Calu3 (cell line): ENCODE results near the gene RHEBL1. TPM values are rescaled to one million over a fixed set of nuclear protein-coding genes. Genes with fewer than 3 reads are reported as not detected.

Source experiments
- BruUV-seq: library from RNA; stranded (reverse); fragments of 400-500 nt; replicated peaks from 2 replicates; lab custom pipeline; 2021; lab: Mats Ljungman, UMichigan
- CTCF ChIA-PET: fragments of 300-600 bp; sonication (Branson Sonifier 250); formaldehyde crosslinking; loops from one replicate; lab custom pipeline; 2022; ENCODE audit warnings: antibody characterized with exemption; lab: Charles Lee
- DNase-seq: peaks from one replicate; pipeline ENCODE4 v3.0.0; 2022
- H3K27ac Mint-ChIP-seq: one replicate; pipeline ENCODE4 v1.8.0; 2022; ENCODE audit warnings: mixed read lengths; ENCODE audit not compliant: unreplicated experiment
- H3K27me3 Mint-ChIP-seq: one replicate; pipeline ENCODE4 v1.8.0; 2022; ENCODE audit warnings: mixed read lengths; ENCODE audit not compliant: unreplicated experiment
- H3K36me3 Mint-ChIP-seq: one replicate; pipeline ENCODE4 v1.8.0; 2022; ENCODE audit warnings: mild to moderate bottlenecking, moderate library complexity, mixed read lengths; ENCODE audit not compliant: insufficient read depth, unreplicated experiment
- H3K4me1 Mint-ChIP-seq: one replicate; pipeline ENCODE4 v1.8.0; 2022; ENCODE audit warnings: mild to moderate bottlenecking, low read depth, mixed read lengths; ENCODE audit not compliant: unreplicated experiment
- H3K4me3 Mint-ChIP-seq: one replicate; pipeline ENCODE4 v1.8.0; 2022; ENCODE audit warnings: mild to moderate bottlenecking, low read depth, moderate library complexity, mixed read lengths; ENCODE audit not compliant: unreplicated experiment
- H3K9me3 Mint-ChIP-seq: one replicate; pipeline ENCODE4 v1.8.0; 2022; ENCODE audit warnings: low read depth, mixed read lengths; ENCODE audit not compliant: unreplicated experiment
- CTCF ChIP-seq: fragments of 200-600 bp; IDR thresholded peaks from one replicate; pipeline ENCODE4 v1.8.0; 2022; ENCODE audit warnings: antibody characterized with exemption; ENCODE audit not compliant: unreplicated experiment
- intact Hi-C: fragments of 100-400 bp; cut with micrococcal nuclease; formaldehyde crosslinking; loops from one replicate; pipeline ENCODE4 v1.10.0; 2022; ENCODE audit not compliant: unreplicated experiment
- total RNA-seq: library from RNA; stranded (reverse); gene quantifications from 2 replicates; pipeline ENCODE4 v1.2.3, GENCODE V29; 2022

RHEBL1 gene
- total RNA-seq, 1 experiment from 2014 or later, result 2.0 TPM

DNA sequence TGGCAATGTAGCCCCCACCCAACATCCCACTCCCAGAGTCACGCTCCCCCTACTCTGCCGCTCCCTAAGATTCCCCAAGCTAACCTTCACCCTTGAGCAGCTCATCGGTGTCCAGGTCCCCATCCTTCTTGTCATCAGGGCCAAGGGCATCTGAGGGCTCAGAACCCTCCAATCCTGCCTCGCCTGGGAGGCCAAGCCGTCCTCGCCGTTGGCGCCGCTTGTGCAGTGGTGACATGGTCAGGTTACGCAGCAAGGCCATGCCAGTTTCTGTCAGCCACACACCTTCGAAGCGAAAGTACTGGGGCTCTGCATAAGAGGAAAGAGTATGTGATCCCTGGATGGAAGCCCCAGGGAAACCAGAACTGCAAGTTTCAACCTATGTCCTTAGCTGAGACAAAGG lies 25.1 kb downstream of the RHEBL1 start:
- no peaks in the 10 kb centered on the region for H3K27me3 Mint-ChIP-seq
- BruUV-seq, result no TSS peak
- CTCF ChIA-PET, result no interaction called here
- no peaks in the 10 kb centered on the region for H3K9me3 Mint-ChIP-seq
- no peak for DNase-seq
- H3K4me3 Mint-ChIP-seq, result no peak overlapping the region
- H3K36me3 Mint-ChIP-seq, result peaks cover 47% of the 10 kb centered on the region
- H3K4me1 Mint-ChIP-seq, result no peaks in the 10 kb centered on the region
- H3K27ac Mint-ChIP-seq, result no peak overlapping the region
- intact Hi-C loops, result no loop called here
- no peak for TF ChIP-seq CTCF

DNA sequence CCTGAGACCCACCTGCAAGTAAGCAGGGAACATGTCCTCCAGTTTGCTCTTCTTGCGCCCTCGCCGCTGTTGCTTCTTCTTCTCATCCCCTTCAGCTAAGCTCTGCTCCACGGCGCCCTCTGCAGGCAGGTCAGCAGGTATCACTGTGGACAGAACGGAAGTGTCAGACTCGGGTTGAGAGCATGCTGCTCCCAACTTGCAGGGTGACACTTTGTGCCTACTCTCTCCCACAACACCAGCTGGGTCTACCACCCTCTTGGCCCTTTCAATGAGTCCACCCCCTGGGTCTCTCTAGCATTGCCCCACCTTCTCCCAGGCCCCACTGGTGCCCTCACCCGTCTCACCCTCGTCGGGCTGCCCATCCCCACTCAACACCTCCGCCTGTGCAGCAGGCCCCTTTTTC lies 25.9 kb downstream of the RHEBL1 start:
- peaks cover 48% of the 10 kb centered on the region for H3K36me3 Mint-ChIP-seq
- CTCF ChIA-PET, result no interaction called here
- no peak overlapping the region for H3K27ac Mint-ChIP-seq
- no peaks in the 10 kb centered on the region for H3K9me3 Mint-ChIP-seq
- no peak for TF ChIP-seq CTCF
- H3K27me3 Mint-ChIP-seq, result no peaks in the 10 kb centered on the region
- peak; percentile 41 for DNase-seq
- TSS peak; percentile 18 for BruUV-seq
- H3K4me1 Mint-ChIP-seq, result no peaks in the 10 kb centered on the region
- no peak overlapping the region for H3K4me3 Mint-ChIP-seq
- intact Hi-C loops, result no loop called here

- no peak for TF ChIP-seq CTCF
- Mint-ChIP-seq H3K36me3 (peaks cover 54% of the 10 kb centered on the region), H3K27ac (no peak overlapping the region), H3K27me3 (no peaks in the 10 kb centered on the region), H3K9me3 (no peaks in the 10 kb centered on the region), H3K4me3 (no peak overlapping the region), H3K4me1 (no peaks in the 10 kb centered on the region)
- intact Hi-C loops, result no loop called here
- no peak for DNase-seq
- BruUV-seq, result no TSS peak
- CTCF ChIA-PET, result interaction anchor here (0.6 kb wide), 1 partner anchor 467 kb away, joined by 3 read pairs; no protein-coding TSS in a partner anchor
These were observed 26.5 kb downstream of the RHEBL1 start for GRCh38 chr12:49043241-49043640.

- H3K4me1 Mint-ChIP-seq, result no peaks in the 10 kb centered on the region
- H3K27ac Mint-ChIP-seq, result no peak overlapping the region
- CTCF ChIA-PET, result no interaction called here
- no peaks in the 10 kb centered on the region for H3K9me3 Mint-ChIP-seq
- no peaks in the 10 kb centered on the region for H3K27me3 Mint-ChIP-seq
- BruUV-seq, result no TSS peak
- intact Hi-C loops, result no loop called here
- no peak for DNase-seq
- peaks cover 57% of the 10 kb centered on the region for H3K36me3 Mint-ChIP-seq
- no peak overlapping the region for H3K4me3 Mint-ChIP-seq
- no peak for TF ChIP-seq CTCF
These were observed 27.8 kb downstream of the RHEBL1 start for GRCh38 chr12:49041881-49042484.
